Measurements from ENCODE around the gene MMEL1.

Gene MMEL1

DNA sequence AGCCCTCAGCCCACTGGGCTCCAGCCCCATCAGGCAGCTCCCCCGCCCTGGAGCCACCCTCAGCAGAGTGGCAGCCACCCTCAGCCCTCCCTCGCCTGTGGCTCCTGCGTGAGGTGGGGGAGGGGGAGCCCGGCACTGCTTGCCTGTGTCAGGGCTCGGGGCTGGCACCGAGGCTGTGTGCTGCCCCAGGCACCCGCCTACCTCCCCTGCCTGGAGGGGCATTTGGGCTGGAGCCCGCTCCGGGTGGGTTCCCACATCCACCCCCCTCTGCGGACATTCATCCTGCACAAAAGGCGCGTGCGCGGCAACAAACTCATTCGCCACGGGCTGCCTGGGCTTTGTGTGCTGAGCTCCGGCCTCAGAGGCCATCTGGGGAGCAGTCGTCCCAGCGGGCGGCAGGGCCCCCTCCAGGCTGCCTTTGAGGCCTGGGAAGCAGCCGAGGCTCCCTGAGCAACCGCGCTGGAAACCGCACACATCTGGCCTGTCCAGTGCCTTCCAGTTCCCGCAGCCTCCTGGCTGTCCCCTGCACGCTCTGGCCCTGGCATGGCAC is 89.2 kb downstream of the MMEL1 start:
- Histone ChIP-seq H3K9me3 (ENCODE audit: control insufficient read depth, low read length) (no peaks in the 10 kb centered on the region), H3K27ac (ENCODE audit: low read depth, low read length, severe bottlenecking) (no peak overlapping the region), H3K4me3 (ENCODE audit: extremely low read depth, insufficient read depth, low read length, poor library complexity, severe bottlenecking) (no peak overlapping the region), H3K4me1 (ENCODE audit: control insufficient read depth, insufficient read depth, low read length, poor library complexity, severe bottlenecking) (peaks cover 42% of the 10 kb centered on the region), H3K36me3 (ENCODE audit: control insufficient read depth, insufficient read depth, low read length) (no peaks in the 10 kb centered on the region)
- 34 to 39% methylated on average over 20 to 23 of the region's 26 CpGs for WGBS, 2 experiments (ENCODE audit: insufficient coverage in 2 of 2)

DNA sequence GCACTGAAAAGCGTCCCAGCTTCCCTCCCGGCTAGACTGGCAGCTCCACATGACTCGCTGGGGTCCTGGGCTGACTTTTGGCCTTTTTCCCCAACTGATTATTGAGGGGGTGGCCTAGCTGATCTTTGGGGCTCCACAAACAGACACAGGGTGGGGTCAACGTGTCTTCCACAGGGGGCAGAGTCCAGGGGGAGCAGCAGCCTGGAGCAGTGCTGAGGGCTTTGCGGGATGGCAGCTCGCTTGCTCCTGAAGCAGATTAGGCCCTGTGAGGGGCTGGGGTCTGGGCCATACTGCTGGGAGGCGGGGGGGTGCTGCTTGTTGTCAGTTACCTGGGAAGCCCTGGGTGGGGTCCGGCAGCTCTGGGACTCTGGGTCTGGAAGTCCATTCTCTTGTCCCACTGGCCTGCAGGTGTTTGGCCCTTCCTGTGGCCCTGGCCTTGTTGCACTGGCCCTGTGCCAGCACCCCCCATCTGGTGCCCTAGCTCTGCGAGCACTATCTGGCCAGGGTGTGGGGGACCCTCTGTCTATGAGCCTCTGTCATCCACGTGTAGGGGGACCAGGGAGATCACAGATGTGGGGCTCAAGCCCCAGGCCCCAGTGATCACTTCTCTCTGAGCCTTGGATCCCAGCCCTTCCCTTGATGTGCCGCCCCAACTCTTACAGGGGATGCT is 90.4 kb downstream of the MMEL1 start:
- no peaks in the 10 kb centered on the region for H3K36me3 ChIP-seq (ENCODE audit: control insufficient read depth, insufficient read depth, low read length)
- H3K9me3 ChIP-seq (ENCODE audit: control insufficient read depth, low read length): no peaks in the 10 kb centered on the region
- H3K4me1 ChIP-seq (ENCODE audit: control insufficient read depth, insufficient read depth, low read length, poor library complexity, severe bottlenecking): peaks cover 32% of the 10 kb centered on the region
- no peak overlapping the region for H3K27ac ChIP-seq (ENCODE audit: low read depth, low read length, severe bottlenecking)
- no peak overlapping the region for H3K4me3 ChIP-seq (ENCODE audit: extremely low read depth, insufficient read depth, low read length, poor library complexity, severe bottlenecking)
- 92 to 95% methylated on average over 10 to 11 of the region's 11 CpGs for WGBS, 2 experiments (ENCODE audit: insufficient coverage in 2 of 2)

- Histone ChIP-seq H3K9me3 (ENCODE audit: control insufficient read depth, low read length) (no peaks in the 10 kb centered on the region), H3K36me3 (ENCODE audit: control insufficient read depth, insufficient read depth, low read length) (no peaks in the 10 kb centered on the region), H3K4me3 (ENCODE audit: extremely low read depth, insufficient read depth, low read length, poor library complexity, severe bottlenecking) (no peak overlapping the region), H3K4me1 (ENCODE audit: control insufficient read depth, insufficient read depth, low read length, poor library complexity, severe bottlenecking) (peaks cover 28% of the 10 kb centered on the region), H3K27ac (ENCODE audit: low read depth, low read length, severe bottlenecking) (no peak overlapping the region)
- 89 to 92% methylated on average over 23 to 25 of the region's 25 CpGs for WGBS, 2 experiments (ENCODE audit: insufficient coverage in 2 of 2)
These were observed 91.1 kb downstream of the MMEL1 start for GRCh38 chr1:2541619-2542245.

GRCh38 chr1:2540816-2541492 is 91.9 kb downstream of the MMEL1 start:
- H3K4me3 ChIP-seq (ENCODE audit: extremely low read depth, insufficient read depth, low read length, poor library complexity, severe bottlenecking): no peak overlapping the region

More at GRCh38 chr1:2540816-2541492, 91.9 kb downstream of the MMEL1 start:
- Histone ChIP-seq H3K9me3 (ENCODE audit: control insufficient read depth, low read length) (no peaks in the 10 kb centered on the region), H3K27ac (ENCODE audit: low read depth, low read length, severe bottlenecking) (no peak overlapping the region), H3K36me3 (ENCODE audit: control insufficient read depth, insufficient read depth, low read length) (no peaks in the 10 kb centered on the region), H3K4me1 (ENCODE audit: control insufficient read depth, insufficient read depth, low read length, poor library complexity, severe bottlenecking) (peaks cover 28% of the 10 kb centered on the region)
- WGBS, 2 experiments (ENCODE audit: insufficient coverage in 2 of 2): 3 to 7% methylated on average over 6 to 24 of the region's 39 CpGs
